Effector memory CD4-positive, alpha-beta T cell (primary cell): ENCODE data around the gene IQCE.
"Not testable (repeated sequence)": the region's sequence is repeated elsewhere in the genome, so short reads cannot be mapped to it uniquely, and the experiment has no call there.

Experiments
- DNase-seq, 3 donors: peaks; one replicate each; pipeline ENCODE4 v3.0.0-alpha.2; 2020
- H3K27ac ChIP-seq: 2 replicates; pipeline ENCODE4 v1.7.0; 2013; ENCODE audit warnings: mild to moderate bottlenecking, low read length, moderate library complexity; ENCODE audit not compliant: insufficient read depth, poor library complexity, severe bottlenecking
- H3K27me3 ChIP-seq: replicated peaks from 2 replicates; pipeline ENCODE4 v1.7.0; 2013; ENCODE audit warnings: mild to moderate bottlenecking, low read length; ENCODE audit not compliant: insufficient read depth, control insufficient read depth, poor library complexity, severe bottlenecking
- H3K36me3 ChIP-seq: 2 replicates; pipeline ENCODE4 v1.7.0; 2013; ENCODE audit warnings: mild to moderate bottlenecking, low read length, moderate library complexity; ENCODE audit not compliant: control insufficient read depth, insufficient read depth
- H3K4me1 ChIP-seq: 2 replicates; pipeline ENCODE4 v1.7.0; 2013; ENCODE audit warnings: low read length, mild to moderate bottlenecking; ENCODE audit not compliant: control insufficient read depth, insufficient read depth, poor library complexity, severe bottlenecking
- H3K4me3 ChIP-seq: 2 replicates; pipeline ENCODE4 v1.7.0; 2013; ENCODE audit warnings: low read length, low read depth, mild to moderate bottlenecking; ENCODE audit not compliant: insufficient read depth, poor library complexity, severe bottlenecking
- H3K9me3 ChIP-seq: 2 replicates; pipeline ENCODE4 v1.7.0; 2013; ENCODE audit warnings: mild to moderate bottlenecking, low read length, moderate library complexity; ENCODE audit not compliant: control insufficient read depth

IQCE gene

DNA sequence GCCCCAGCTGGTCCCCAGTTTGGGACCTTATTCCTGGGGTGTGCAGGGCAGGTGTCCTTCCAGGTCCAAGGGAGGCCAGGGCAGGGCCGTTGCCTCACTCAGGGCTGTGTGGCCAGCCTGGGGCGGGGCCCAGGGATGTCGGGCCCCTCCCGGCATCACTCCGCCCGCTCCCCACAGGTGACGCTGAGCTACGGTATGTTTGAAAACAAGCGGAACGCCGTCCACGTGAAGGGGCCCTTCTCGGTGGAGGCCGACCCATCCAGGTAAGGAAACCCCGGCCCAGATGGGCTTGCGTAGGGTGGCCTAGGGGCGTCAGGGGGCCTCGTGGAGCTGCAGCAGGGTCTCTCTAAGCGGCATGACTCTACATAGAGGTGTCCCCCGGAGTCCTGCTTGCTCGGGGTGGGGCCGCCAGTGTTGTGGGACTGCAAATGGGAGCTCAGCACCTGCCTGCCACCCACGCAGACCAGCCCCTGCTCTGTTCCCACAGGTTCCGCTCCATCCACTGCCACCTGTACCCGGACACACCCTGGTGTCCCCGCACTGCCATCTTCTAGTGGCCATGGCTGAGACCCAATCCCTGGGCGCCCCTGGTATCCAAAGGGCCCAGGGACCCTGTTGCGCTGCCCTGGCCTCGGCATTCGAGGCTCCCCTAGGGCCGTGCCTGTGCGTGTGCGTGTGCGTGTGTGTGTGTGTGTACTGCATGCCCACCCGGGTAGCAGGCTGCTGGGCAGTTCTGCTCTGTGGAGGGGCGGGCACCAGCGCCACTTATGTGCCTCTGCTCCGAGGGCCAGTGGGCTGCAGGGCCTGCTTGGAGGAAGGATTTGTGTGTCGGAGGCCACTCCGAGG is 31.9 kb upstream of the IQCE start:
- Histone ChIP-seq H3K27ac (peak overlapping the region; percentile 20), H3K4me1 (peaks cover 89% of the 10 kb centered on the region), H3K9me3 (no peaks in the 10 kb centered on the region), H3K4me3 (no peak overlapping the region), H3K27me3 (no peaks in the 10 kb centered on the region), H3K36me3 (peaks cover 40% of the 10 kb centered on the region)
- no peak for DNase-seq

DNA sequence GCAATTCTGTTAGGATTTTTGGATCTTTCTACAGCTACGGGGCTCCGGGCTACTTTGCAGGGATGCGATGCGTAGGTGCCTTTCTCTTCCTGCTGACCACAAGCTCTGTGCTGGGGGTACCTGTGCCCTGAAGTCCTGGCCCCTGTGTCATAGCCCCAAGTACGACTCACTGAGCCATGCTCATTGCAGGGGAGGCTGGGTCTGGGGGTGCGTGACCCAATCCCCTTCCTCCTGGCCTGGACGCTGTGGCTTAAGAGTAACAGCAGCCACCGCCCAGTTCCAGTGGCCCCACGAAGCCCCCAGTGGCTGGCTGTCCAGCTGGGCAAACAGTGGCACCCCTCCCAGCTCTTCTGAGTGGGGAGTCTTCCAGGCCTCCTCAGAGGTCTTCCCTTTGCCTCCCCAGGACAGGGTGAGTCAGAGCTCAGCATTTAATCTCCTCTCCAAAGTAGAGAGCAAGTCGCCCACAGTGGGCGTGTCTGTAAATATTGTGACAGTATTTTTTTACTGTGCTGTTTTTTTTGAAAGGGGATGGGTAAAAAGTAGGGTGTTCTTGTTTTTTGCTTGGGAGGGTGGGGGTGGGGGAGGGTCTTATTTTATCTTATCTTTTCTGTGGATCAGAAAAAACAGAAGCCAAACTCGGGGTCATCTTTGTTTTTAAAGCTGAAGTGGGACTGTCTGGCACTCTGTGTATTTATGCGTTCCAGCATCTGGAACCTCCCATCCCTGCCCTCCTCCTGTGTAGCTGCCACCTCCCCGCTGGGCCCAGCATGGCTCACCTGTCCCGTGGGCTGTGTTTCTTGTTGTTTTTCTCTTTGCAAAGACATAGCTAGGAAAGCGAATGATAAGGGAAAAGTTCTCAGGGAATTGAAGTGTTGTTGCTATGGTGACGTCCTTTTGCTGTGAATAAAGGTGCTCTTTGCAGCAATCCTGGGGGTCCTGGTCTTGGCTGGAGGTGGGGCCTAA is 31.0 kb upstream of the IQCE start:
- Histone ChIP-seq H3K27me3 (no peaks in the 10 kb centered on the region), H3K4me1 (peaks cover 84% of the 10 kb centered on the region), H3K4me3 (peak overlapping the region; percentile 39), H3K36me3 (peaks cover 40% of the 10 kb centered on the region), H3K27ac (peak overlapping the region; percentile 95), H3K9me3 (no peaks in the 10 kb centered on the region)
- DNase-seq = peak in 1 of 3 donors; percentile 53

DNA sequence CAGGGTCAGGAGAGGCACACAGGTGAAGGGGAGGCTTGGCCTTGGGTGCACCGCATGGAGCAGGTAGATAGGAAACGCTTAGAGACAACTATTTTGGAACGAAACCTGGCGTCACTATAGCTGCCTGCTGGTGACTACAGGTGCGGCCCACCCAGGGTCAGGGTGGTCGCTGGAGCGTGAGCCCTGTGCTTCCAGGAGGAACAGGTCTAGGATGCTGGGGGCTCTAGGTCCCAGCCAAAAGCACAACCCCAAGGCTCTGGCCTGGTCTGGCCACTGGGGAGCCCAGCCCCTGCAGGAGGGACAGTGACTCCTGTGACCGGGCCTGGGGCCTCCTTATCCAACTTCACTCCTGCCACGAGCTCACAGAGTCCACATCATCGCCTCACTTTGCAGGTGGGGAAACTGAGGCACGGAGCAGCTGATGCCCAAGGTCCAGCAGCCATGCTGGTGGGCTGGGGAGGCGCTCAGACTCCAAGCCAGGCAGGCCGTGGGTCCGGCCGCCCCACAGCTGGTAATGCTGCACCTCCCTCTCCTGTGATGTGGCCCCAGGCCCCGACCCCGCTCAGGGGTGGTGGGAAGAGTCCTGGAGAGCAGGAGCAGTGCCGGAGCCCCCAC is 30.2 kb upstream of the IQCE start:
- Histone ChIP-seq H3K36me3 (peaks cover 40% of the 10 kb centered on the region), H3K4me1 (peaks cover 76% of the 10 kb centered on the region), H3K27me3 (no peaks in the 10 kb centered on the region), H3K9me3 (no peaks in the 10 kb centered on the region), H3K27ac (peak overlapping the region; percentile 95), H3K4me3 (peak overlapping the region; percentile 39)
- no peak for DNase-seq

DNA sequence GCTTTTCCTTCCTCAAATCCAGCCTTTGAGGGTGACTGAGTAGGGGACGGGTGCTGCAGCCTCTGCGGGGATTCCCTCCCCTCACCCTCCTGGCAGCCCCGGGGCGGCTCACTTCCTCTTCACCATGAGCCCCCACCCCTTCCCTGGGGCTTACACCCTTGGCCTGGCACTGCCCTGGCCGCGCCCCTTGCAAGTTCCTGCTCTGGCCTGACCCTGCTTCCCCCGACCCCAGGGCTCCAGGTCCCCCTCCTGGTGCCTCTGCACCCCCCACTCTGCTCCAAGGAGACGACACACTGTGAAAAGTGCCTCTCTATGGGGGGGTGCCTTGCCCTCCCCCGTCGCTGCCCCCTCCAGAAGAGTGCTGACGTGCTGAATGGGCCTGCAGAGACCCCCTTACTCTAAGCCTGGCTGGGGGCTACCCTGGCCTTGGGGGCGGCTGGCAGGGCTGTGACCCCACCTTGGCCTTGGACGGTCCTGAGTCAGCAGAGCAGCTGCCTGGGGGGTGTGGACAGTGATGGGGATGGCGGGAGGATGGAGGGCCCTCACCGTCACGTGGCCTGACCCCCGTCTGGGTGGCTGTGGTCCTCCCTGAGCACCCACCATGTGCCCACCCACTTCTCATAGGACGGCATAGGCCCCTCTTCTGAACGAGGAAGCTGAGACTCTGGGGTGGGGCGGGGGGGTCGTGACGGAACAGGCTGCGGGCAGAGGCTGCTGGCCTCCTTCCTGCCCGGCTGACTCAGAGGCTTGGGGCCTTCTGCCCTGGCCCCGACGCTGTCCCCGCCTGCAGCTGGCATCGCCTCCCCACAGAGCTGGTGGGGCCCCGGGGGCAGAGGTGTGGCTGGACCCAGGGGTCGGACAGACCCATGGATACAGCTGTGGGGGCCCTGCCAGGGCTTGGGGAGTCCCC is 29.4 kb upstream of the IQCE start:
- peak; percentile 55 to 63 (median 60) for DNase-seq
- Histone ChIP-seq H3K4me1 (peaks cover 67% of the 10 kb centered on the region), H3K4me3 (peak overlapping the region; percentile 48), H3K27ac (peak overlapping the region; percentile 95), H3K27me3 (no peaks in the 10 kb centered on the region), H3K36me3 (peaks cover 40% of the 10 kb centered on the region), H3K9me3 (no peaks in the 10 kb centered on the region)

DNA sequence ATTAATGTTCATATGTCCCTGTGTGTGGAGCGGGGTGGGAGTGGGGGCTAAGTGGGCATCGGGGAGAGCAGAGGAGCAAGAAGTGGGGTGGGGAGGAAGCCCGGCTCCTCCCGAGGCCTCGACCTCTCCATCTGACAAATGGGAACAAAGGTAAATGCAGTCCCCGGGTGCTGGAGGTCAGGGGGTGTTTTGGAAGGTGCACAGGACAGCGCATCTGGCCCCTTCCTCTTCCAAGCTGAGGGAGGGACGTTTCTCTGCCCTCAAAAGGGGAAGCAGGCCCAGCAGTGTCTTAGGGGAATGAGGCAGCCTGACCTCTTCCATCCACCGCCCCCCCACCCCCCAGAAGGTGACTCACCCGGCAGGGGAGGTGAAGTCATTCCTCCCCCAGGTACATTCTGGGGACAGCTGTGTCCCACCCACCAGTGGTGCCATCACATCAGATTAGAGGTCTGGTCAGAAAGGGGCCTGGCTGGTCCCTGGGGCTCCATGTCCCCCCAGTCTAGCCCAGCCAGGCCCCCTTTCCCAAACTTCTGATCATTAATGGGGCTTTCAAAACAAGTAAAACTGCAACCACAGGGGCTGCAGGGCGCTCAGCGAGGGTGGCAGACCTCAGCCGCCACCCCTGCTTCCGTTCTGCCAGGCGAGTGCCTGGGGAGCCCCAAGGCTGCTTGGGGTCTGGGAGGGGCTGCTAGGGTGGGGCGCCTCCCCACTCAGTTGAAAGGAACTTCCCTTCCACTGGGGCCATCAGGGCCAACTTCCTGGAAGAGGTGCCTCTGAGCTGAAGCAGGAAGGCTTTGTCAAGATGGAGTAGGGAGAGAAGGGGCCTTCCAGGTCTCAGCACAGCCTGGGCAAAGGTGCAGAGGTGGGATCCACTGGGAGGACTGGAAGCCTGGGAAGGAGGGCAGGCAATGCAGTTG is 28.4 kb upstream of the IQCE start:
- peaks cover 58% of the 10 kb centered on the region for H3K4me1 ChIP-seq
- H3K9me3 ChIP-seq = no peaks in the 10 kb centered on the region
- peak overlapping the region; percentile 43 for H3K4me3 ChIP-seq
- DNase-seq = peak; percentile 75 to 79 (median 77)
- H3K27ac ChIP-seq = peak overlapping the region; percentile 95
- no peaks in the 10 kb centered on the region for H3K27me3 ChIP-seq
- H3K36me3 ChIP-seq = peaks cover 31% of the 10 kb centered on the region

DNA sequence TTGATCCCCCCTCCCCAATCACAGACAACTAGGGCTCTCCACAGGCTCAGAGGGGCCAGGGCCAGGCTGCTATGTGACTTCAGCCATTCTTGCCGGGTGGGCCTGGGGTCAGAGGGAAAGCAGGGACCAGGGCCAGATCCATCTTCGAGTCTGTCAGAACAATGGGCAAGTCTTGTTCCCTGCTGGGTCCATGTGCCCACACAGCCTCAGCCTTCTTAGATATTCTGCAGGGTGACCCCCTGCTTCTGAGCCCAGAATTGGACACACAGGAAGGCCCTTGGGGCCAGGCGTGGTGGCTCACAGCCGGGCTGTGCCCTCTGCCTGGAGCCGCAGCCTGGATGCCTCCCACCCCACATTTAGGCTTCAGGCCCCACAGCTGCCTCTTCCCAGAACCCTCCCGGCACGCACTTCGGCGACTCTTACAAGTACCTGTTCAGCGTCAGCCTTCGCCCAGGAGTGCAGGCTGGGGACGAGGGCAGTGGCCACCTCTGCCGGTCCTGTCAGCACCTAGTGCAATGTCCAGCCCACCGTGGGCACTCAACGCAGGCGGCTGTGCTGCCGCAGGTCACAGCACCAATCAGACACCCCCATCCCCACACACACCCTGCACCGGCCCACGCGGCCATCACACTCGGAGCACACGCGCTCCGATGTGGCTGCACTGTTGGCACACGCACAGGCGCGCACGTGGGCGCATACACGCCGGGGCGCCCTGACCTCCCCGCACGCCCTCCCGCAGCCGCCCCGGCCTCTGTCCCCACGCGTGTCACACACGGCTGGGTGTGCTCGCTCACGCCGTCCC is 27.6 kb upstream of the IQCE start:
- H3K27ac ChIP-seq = peak overlapping the region; percentile 95
- not testable (repeated sequence) for H3K27me3 ChIP-seq, H3K9me3 ChIP-seq, DNase-seq, H3K4me3 ChIP-seq
- H3K36me3 ChIP-seq = peaks cover 23% of the 10 kb centered on the region
- H3K4me1 ChIP-seq = peaks cover 49% of the 10 kb centered on the region

DNA sequence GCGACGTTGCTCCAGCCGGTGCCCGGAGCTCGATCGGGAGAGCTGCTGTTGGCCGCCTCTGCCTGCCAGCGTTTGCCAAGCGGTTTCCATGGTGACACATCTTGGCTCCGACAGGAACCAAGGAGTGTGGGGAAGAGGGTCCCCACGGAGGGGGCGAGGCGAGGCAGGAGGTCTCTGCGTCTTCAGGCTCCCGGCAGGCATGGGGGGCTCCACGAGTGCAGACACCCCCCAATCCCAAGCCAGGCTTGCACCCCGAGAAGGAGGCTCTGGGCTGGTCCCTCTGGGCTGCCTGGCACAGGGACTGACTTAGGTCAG is 27.0 kb upstream of the IQCE start:
- not testable (repeated sequence) for H3K4me3 ChIP-seq, DNase-seq, H3K27ac ChIP-seq, H3K27me3 ChIP-seq, H3K9me3 ChIP-seq
- peaks cover 17% of the 10 kb centered on the region for H3K36me3 ChIP-seq
- H3K4me1 ChIP-seq = peaks cover 44% of the 10 kb centered on the region

DNA sequence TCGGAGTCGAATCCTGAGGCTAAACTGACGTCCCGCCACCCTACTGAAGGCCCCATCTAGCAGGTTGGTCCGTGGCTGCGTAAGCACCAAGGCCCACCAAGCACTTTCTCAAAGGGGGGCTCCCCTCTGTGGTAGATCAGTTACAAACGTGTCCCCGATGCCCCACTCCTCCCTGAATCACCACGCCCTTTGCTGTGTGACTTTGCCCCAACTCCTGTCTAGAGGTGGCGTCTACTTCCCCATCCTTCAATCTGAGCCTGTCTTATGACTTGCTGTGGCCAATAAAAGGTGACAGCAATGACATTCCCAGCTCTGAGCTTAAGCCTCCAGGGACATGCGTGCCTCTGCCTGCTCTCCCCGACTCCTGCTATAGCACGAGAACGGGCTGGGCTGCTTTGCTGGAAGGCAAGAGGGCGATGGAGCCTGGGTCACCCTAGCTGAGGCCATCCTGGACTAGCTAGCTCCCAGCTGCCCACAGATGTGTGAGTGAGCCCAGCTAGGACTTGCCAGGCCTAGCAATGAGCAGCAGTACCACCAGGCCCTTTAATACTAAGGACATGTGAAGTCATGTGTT is 26.5 kb upstream of the IQCE start:
- H3K27ac ChIP-seq, H3K9me3 ChIP-seq, H3K27me3 ChIP-seq, H3K4me3 ChIP-seq, DNase-seq: not testable (repeated sequence)
- H3K36me3 ChIP-seq = peaks cover 12% of the 10 kb centered on the region
- peaks cover 39% of the 10 kb centered on the region for H3K4me1 ChIP-seq
